WTC11 (cell line): ENCODE results near the gene IFI16. TPM values are rescaled to one million over a fixed set of nuclear protein-coding genes. Genes with fewer than 3 reads are reported as not detected.

Experiments used
- ATAC-seq: fragments of 200-7000 bp; cut with Tn5 transposase; 2 replicates; pipeline ENCODE4 v1.10.0; 2021; ENCODE audit warnings: mild to moderate bottlenecking, moderate library complexity
- CTCF ChIA-PET: fragments of 300-600 bp; sonication (Branson Sonifier 250); formaldehyde crosslinking; loops from one replicate; lab custom pipeline; 2021; ENCODE audit warnings: antibody characterized with exemption; lab: Charles Lee
- POLR2A ChIA-PET: fragments of 350-600 bp; sonication (Branson Sonifier 250); formaldehyde crosslinking; loops from one replicate; lab custom pipeline; 2021; ENCODE audit warnings: antibody characterized with exemption; lab: Charles Lee
- DNase-seq: peaks from one replicate; pipeline ENCODE4 v3.0.0; 2021; ENCODE audit warnings: low spot score
- H3K27ac Mint-ChIP-seq: 2 replicates; pipeline ENCODE4 v1.8.0; 2021; ENCODE audit warnings: mixed read lengths
- H3K27me3 Mint-ChIP-seq: 2 replicates; pipeline ENCODE4 v1.8.0; 2021; ENCODE audit warnings: low read depth, mild to moderate bottlenecking, moderate library complexity, mixed read lengths
- H3K36me3 Mint-ChIP-seq: 2 replicates; pipeline ENCODE4 v1.8.0; 2021; ENCODE audit warnings: mixed read lengths
- H3K4me1 Mint-ChIP-seq: 2 replicates; pipeline ENCODE4 v1.8.0; 2022; ENCODE audit warnings: mixed read lengths
- H3K4me3 Mint-ChIP-seq: 2 replicates; pipeline ENCODE4 v1.8.0; 2021; ENCODE audit warnings: mild to moderate bottlenecking, moderate library complexity, mixed read lengths
- H3K9me3 Mint-ChIP-seq: 2 replicates; pipeline ENCODE4 v1.8.0; 2021; ENCODE audit warnings: mixed read lengths
- AR ChIP-seq: fragments of 250-450 bp; sonication (Bioruptor Pico); IDR thresholded peaks from 2 replicates; pipeline ENCODE4 v1.9.0; 2021; ENCODE audit warnings: mild to moderate bottlenecking
- ATF6 ChIP-seq: sonication (generic); formaldehyde crosslinking; IDR thresholded peaks from 2 replicates; pipeline ENCODE4 v1.8.1; 2023; ENCODE audit warnings: mild to moderate bottlenecking, missing genetic modification reagents
- CBFB ChIP-seq: sonication (generic); formaldehyde crosslinking; IDR thresholded peaks from 2 replicates; pipeline ENCODE4 v1.8.1; 2022; ENCODE audit warnings: mild to moderate bottlenecking, low read depth, missing genetic modification reagents
- CDX4 ChIP-seq: fragments of 250-450 bp; sonication (Bioruptor Pico); IDR thresholded peaks from 2 replicates; pipeline ENCODE4 v1.9.0; 2021; ENCODE audit warnings: moderate library complexity, mild to moderate bottlenecking, inconsistent platforms, borderline replicate concordance
- CREM ChIP-seq: sonication (generic); formaldehyde crosslinking; IDR thresholded peaks from 2 replicates; pipeline ENCODE4 v1.8.1; 2022; ENCODE audit warnings: mild to moderate bottlenecking, missing genetic modification reagents, moderate library complexity
- FOXJ3 ChIP-seq: sonication (generic); formaldehyde crosslinking; IDR thresholded peaks from 2 replicates; pipeline ENCODE4 v1.9.0; 2021; ENCODE audit warnings: missing genetic modification reagents, mild to moderate bottlenecking, borderline replicate concordance
- FOXK1 ChIP-seq: sonication (generic); formaldehyde crosslinking; IDR thresholded peaks from 2 replicates; pipeline ENCODE4 v1.8.0; 2022; ENCODE audit warnings: mild to moderate bottlenecking, moderate library complexity, missing genetic modification reagents
- GRHL2 ChIP-seq: fragments of 250-450 bp; sonication (Bioruptor Pico); IDR thresholded peaks from 2 replicates; pipeline ENCODE4 v1.8.0; 2022; ENCODE audit warnings: mild to moderate bottlenecking, moderate library complexity; ENCODE audit not compliant: insufficient replicate concordance, severe bottlenecking
- JAZF1 ChIP-seq: fragments of 250-450 bp; sonication (Bioruptor Pico); IDR thresholded peaks from 2 replicates; pipeline ENCODE4 v1.9.0; 2021; ENCODE audit warnings: moderate library complexity, mild to moderate bottlenecking, inconsistent platforms
- MAX ChIP-seq: sonication (generic); formaldehyde crosslinking; IDR thresholded peaks from 2 replicates; pipeline ENCODE4 v1.8.0; 2022; ENCODE audit warnings: mild to moderate bottlenecking, missing genetic modification reagents
- MXD4 ChIP-seq: fragments of 250-450 bp; sonication (Bioruptor Pico); IDR thresholded peaks from 2 replicates; pipeline ENCODE4 v1.8.0; 2021; ENCODE audit warnings: mild to moderate bottlenecking, moderate library complexity, borderline replicate concordance
- NFATC4 ChIP-seq: fragments of 250-450 bp; sonication (Bioruptor Pico); IDR thresholded peaks from 2 replicates; pipeline ENCODE4 v1.9.0; 2021; ENCODE audit warnings: mild to moderate bottlenecking
- NFE2L1 ChIP-seq: sonication (generic); formaldehyde crosslinking; IDR thresholded peaks from 2 replicates; pipeline ENCODE4 v1.8.1; 2023; ENCODE audit warnings: missing genetic modification reagents
- PRRX2 ChIP-seq: fragments of 250-450 bp; sonication (Bioruptor Pico); IDR thresholded peaks from 2 replicates; pipeline ENCODE4 v1.8.0; 2021; ENCODE audit warnings: mild to moderate bottlenecking
- TEAD1 ChIP-seq: sonication (generic); formaldehyde crosslinking; IDR thresholded peaks from 2 replicates; pipeline ENCODE4 v1.8.0; 2022; ENCODE audit warnings: mild to moderate bottlenecking, missing genetic modification reagents
- ZNF121 ChIP-seq: sonication (generic); formaldehyde crosslinking; IDR thresholded peaks from 2 replicates; pipeline ENCODE4 v1.8.0; 2023; ENCODE audit warnings: missing genetic modification reagents
- ZNF138 ChIP-seq: sonication (generic); formaldehyde crosslinking; conservative IDR thresholded peaks from 2 replicates; pipeline ENCODE4 v1.8.1; 2022; ENCODE audit warnings: mild to moderate bottlenecking, moderate library complexity, missing genetic modification reagents
- ZNF232 ChIP-seq: sonication (generic); formaldehyde crosslinking; IDR thresholded peaks from 2 replicates; pipeline ENCODE4 v1.8.0; 2022; ENCODE audit warnings: mild to moderate bottlenecking, missing genetic modification reagents
- ZNF317 ChIP-seq: sonication (generic); formaldehyde crosslinking; IDR thresholded peaks from 2 replicates; pipeline ENCODE4 v1.8.1; 2023; ENCODE audit warnings: low read depth, mild to moderate bottlenecking, moderate library complexity, missing genetic modification reagents, borderline replicate concordance
- ZNF423 ChIP-seq: fragments of 250-450 bp; sonication (Bioruptor Pico); IDR thresholded peaks from 2 replicates; pipeline ENCODE4 v2.1.2; 2022; ENCODE audit warnings: mild to moderate bottlenecking, moderate library complexity
- ZNF532 ChIP-seq: fragments of 250-450 bp; sonication (Bioruptor Pico); IDR thresholded peaks from 2 replicates; pipeline ENCODE4 v1.9.0; 2021; ENCODE audit warnings: mild to moderate bottlenecking, borderline replicate concordance
- ZSCAN18 ChIP-seq: fragments of 250-450 bp; sonication (Bioruptor Pico); IDR thresholded peaks from 2 replicates; pipeline ENCODE4 v2.1.2; 2022; ENCODE audit warnings: mild to moderate bottlenecking, moderate library complexity
- total RNA-seq: library from RNA; stranded (reverse); gene quantifications from 3 replicates; pipeline ENCODE4 v1.2.3, GENCODE V29; 2021

IFI16 gene
- total RNA-seq, 1 experiment from 2014 or later = 3.2 TPM

- no peak for TF ChIP-seq ZNF532 (CRISPR knock-in tag)
- no peak for TF ChIP-seq CBFB (CRISPR knock-in tag)
- no peak for TF ChIP-seq NFE2L1 (CRISPR knock-in tag)
- TF ChIP-seq CDX4 (CRISPR knock-in tag) = no peak
- TF ChIP-seq MAX (CRISPR knock-in tag) = no peak
- no peak for TF ChIP-seq CREM
These were observed 26.5 kb upstream of the IFI16 start (continued) for GRCh38 chr1:158983235-158983634.

GRCh38 chr1:158984386-158984785, 25.3 kb upstream of the IFI16 start:
- no peak for ATAC-seq
- Mint-ChIP-seq H3K27me3 (no peaks in the 10 kb centered on the region), H3K9me3 (peaks cover 48% of the 10 kb centered on the region), H3K4me1 (no peaks in the 10 kb centered on the region), H3K27ac (no peak overlapping the region), H3K4me3 (no peak overlapping the region), H3K36me3 (peaks cover 14% of the 10 kb centered on the region)
- POLR2A ChIA-PET = no interaction called here
- no peak for DNase-seq
- TF ChIP-seq FOXK1 (CRISPR knock-in tag) = no peak
- no peak for TF ChIP-seq ZNF138 (CRISPR knock-in tag)
- TF ChIP-seq GRHL2 (CRISPR knock-in tag) = no peak
- TF ChIP-seq TEAD1 = no peak
- no peak for TF ChIP-seq CDX4 (CRISPR knock-in tag)
- TF ChIP-seq FOXJ3 (CRISPR knock-in tag) = no peak
- no peak for TF ChIP-seq AR (CRISPR knock-in tag)
- TF ChIP-seq ZSCAN18 (CRISPR knock-in tag) = no peak
- no peak for TF ChIP-seq ZNF423 (CRISPR knock-in tag)
- no peak for TF ChIP-seq NFATC4 (CRISPR knock-in tag)
- no peak for TF ChIP-seq ZNF317 (CRISPR knock-in tag)
- TF ChIP-seq PRRX2 (CRISPR knock-in tag) = no peak
- TF ChIP-seq ATF6 = no peak
- TF ChIP-seq ZNF232 (CRISPR knock-in tag) = no peak
- no peak for TF ChIP-seq JAZF1 (CRISPR knock-in tag)
- TF ChIP-seq MXD4 (CRISPR knock-in tag) = no peak
- no peak for TF ChIP-seq ZNF121 (CRISPR knock-in tag)
- CTCF ChIA-PET = no interaction called here
